ENCODE results near the gene MT1H.

MT1H gene

DNA sequence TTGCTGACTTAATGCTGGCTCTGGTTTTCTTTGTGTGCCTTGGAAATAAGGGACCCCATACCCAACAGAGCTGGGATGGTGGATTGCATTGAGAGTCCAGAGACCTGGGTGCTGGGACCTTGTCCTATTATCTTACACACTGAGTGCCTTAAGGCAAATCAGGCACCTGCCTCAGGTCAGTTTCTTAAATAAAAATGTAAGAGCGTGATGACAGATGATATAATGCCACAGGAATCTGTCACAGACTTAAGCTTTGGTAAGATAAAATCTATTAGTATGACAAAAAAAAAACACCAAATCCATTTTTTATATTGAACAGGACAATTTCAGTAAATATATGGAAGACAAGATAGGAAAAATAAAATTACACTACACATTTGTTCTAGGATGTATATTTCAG lies 29.5 kb upstream of the MT1H start:
- H3K27ac ChIP-seq, result no peak overlapping the region; the same call in 1 of the 2 replicates
- TF ChIP-seq, protein P1, sequence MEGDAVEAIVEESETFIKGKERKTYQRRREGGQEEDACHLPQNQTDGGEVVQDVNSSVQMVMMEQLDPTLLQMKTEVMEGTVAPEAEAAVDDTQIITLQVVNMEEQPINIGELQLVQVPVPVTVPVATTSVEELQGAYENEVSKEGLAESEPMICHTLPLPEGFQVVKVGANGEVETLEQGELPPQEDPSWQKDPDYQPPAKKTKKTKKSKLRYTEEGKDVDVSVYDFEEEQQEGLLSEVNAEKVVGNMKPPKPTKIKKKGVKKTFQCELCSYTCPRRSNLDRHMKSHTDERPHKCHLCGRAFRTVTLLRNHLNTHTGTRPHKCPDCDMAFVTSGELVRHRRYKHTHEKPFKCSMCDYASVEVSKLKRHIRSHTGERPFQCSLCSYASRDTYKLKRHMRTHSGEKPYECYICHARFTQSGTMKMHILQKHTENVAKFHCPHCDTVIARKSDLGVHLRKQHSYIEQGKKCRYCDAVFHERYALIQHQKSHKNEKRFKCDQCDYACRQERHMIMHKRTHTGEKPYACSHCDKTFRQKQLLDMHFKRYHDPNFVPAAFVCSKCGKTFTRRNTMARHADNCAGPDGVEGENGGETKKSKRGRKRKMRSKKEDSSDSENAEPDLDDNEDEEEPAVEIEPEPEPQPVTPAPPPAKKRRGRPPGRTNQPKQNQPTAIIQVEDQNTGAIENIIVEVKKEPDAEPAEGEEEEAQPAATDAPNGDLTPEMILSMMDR (conservative IDR thresholded peaks at IDR 0.05), result no peak
- TF ChIP-seq ZFX (IDR thresholded peaks at IDR 0.05), result no peak

DNA sequence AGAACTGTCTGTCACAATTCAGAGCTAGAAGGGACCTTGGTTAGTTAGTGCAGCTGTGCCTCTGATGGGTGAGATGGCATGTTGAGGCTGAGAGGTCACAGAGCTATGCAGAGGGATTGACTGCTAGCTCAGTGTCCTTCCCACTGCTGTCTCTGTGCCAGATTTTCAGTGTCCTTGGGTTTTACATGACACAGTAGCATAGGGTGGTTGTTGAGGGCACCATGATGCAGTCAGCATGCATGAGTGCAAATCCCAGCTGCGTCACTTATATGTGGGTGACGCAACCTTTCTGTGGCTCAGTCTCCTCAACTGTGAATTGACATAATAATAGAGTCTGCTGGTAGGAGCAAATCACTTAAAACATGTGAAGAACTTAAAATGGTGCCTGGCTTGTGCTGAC lies 28.4 kb upstream of the MT1H start:
- TF ChIP-seq, protein P1 (conservative IDR thresholded peaks at IDR 0.05), result no peak
- no peak for TF ChIP-seq ZFX (IDR thresholded peaks at IDR 0.05)

DNA sequence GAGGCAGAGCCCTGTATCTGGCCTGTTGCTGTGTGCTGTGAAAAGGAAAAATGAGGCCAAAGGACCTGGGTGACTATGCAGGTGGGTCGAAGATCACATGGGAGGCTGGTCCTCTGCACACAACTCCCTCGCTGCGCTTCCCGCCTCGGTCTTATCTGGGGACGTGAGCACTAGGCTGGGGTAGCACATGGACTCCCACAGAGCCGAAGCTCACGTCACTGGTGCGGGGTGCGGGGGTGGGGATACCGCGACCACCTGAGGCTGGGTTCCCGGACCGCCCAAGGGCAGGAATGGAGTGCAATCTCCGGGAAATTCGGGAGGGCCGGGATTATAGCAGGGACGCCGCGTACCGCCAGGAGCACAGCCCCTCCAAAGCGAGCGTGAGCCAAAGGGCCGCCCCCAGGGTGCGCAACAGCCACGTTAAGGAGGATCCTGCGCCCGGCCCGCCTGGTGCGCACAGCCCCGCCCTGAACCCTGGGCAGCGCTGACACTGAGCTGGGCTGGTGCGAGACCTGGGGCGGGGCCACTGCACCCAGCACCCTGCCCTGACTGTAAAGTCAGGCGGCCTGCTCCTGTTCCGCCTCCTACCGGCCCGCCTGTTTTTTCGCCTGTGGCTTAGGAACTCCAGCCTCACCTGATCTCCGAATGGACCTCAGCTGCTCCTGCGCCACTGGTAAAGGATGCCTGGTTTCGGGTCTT lies 26.4 kb upstream of the MT1H start:
- peak overlapping the region; percentile 45; the same call in 1 of the 2 replicates for H3K27ac ChIP-seq
- TF ChIP-seq ZFX (IDR thresholded peaks at IDR 0.05), result no peak
- TF ChIP-seq, protein P1 (conservative IDR thresholded peaks at IDR 0.05), result peak; percentile 73

More for the DNA sequence above, 28.4 kb upstream of the MT1H start:
- H3K27ac ChIP-seq, result no peak overlapping the region

GRCh38 chr16:56643833-56644232 lies 25.8 kb upstream of the MT1H start:
- peak overlapping the region; percentile 45; the same call in 1 of the 2 replicates for H3K27ac ChIP-seq
- TF ChIP-seq, protein P1 (conservative IDR thresholded peaks at IDR 0.05), result peak; percentile 46
- no peak for TF ChIP-seq ZFX (IDR thresholded peaks at IDR 0.05)

GRCh38 chr16:56645311-56645710 lies 24.3 kb upstream of the MT1H start:
- no peak overlapping the region for H3K27ac ChIP-seq
- TF ChIP-seq, protein P1 (conservative IDR thresholded peaks at IDR 0.05), result no peak
- no peak for TF ChIP-seq ZFX (IDR thresholded peaks at IDR 0.05)

GRCh38 chr16:56645838-56646237 lies 23.8 kb upstream of the MT1H start:
- TF ChIP-seq, protein P1 (conservative IDR thresholded peaks at IDR 0.05), result no peak
- no peak overlapping the region for H3K27ac ChIP-seq

- TF ChIP-seq, protein P1 (conservative IDR thresholded peaks at IDR 0.05), result no peak
- TF ChIP-seq ZFX (IDR thresholded peaks at IDR 0.05), result no peak
- no peak overlapping the region for H3K27ac ChIP-seq
Observed at GRCh38 chr16:56647641-56648431, 21.8 kb upstream of the MT1H start.
